Activated CD4-positive, alpha-beta T cell treated with anti-CD3 and anti-CD28 coated beads for 36 hours (primary cell): ENCODE data around the gene KIF24. TPM values are rescaled to one million over a fixed set of nuclear protein-coding genes. Genes with fewer than 3 reads are reported as not detected.
"Not testable (repeated sequence)": the region's sequence is repeated elsewhere in the genome, so short reads cannot be mapped to it uniquely, and the experiment has no call there.

Source experiments
- ATAC-seq: fragments of 200-7000 bp; cut with Tn5 transposase; one replicate; pipeline ENCODE4 v1.10.0; 2021; ENCODE audit warnings: mild to moderate bottlenecking, moderate library complexity
- CTCF ChIA-PET: fragments of 350-600 bp; sonication (Branson Sonifier 250); formaldehyde crosslinking; loops from one replicate; lab custom pipeline; 2021; ENCODE audit warnings: antibody characterized with exemption; lab: Charles Lee
- POLR2A ChIA-PET: fragments of 350-600 bp; sonication (Branson Sonifier 250); formaldehyde crosslinking; loops from one replicate; lab custom pipeline; 2021; ENCODE audit warnings: antibody characterized with exemption, inconsistent platforms; lab: Charles Lee
- DNase-seq: peaks from one replicate; pipeline ENCODE4 v3.0.0-alpha.2; 2020
- H3K27ac Mint-ChIP-seq: one replicate; pipeline ENCODE4 v1.8.0; 2021; ENCODE audit warnings: mixed read lengths
- H3K27me3 Mint-ChIP-seq: one replicate; pipeline ENCODE4 v1.8.0; 2021; ENCODE audit warnings: mixed read lengths
- H3K36me3 Mint-ChIP-seq: one replicate; pipeline ENCODE4 v1.8.0; 2021; ENCODE audit warnings: low read depth, mixed read lengths
- H3K4me1 Mint-ChIP-seq: one replicate; pipeline ENCODE4 v1.8.0; 2021; ENCODE audit warnings: mixed read lengths
- H3K4me3 Mint-ChIP-seq: one replicate; pipeline ENCODE4 v1.8.0; 2021; ENCODE audit warnings: mild to moderate bottlenecking, moderate library complexity, mixed read lengths
- H3K9me3 Mint-ChIP-seq: one replicate; pipeline ENCODE4 v1.8.0; 2021; ENCODE audit warnings: low read depth, mixed read lengths
- intact Hi-C, 2 experiments: fragments of 100-400 bp; cut with DNase I in 1 of 2; cut with micrococcal nuclease in 1 of 2; formaldehyde crosslinking; loops; one replicate each; pipeline versions ENCODE4 v1.14.2 to v1.15.1; 2022 to 2024; cut with DNase I, micrococcal nuclease
- total RNA-seq, 2 experiments: library from RNA; stranded (reverse); gene quantifications; one replicate each; pipeline ENCODE4 v1.2.3, GENCODE V29; 2021

KIF24 gene
- total RNA-seq, 2 experiments from 2014 or later: 5.9 to 7.7 TPM

- H3K4me3 Mint-ChIP-seq: no peak overlapping the region
- peaks cover 14% of the 10 kb centered on the region for H3K36me3 Mint-ChIP-seq
- no peaks in the 10 kb centered on the region for H3K27me3 Mint-ChIP-seq
- ATAC-seq: no peak
- H3K9me3 Mint-ChIP-seq: no peaks in the 10 kb centered on the region
- CTCF ChIA-PET: interaction anchor here (0.7 to 9.2 kb wide), 4 partner anchors 10 to 371 kb away, joined by 4 to 76 read pairs (median 6); no protein-coding TSS in a partner anchor
- H3K27ac Mint-ChIP-seq: no peak overlapping the region
- no peak for DNase-seq
- intact Hi-C loops: no loop called here
- POLR2A ChIA-PET: interaction anchor here (0.6 kb wide), 1 partner anchor 267 kb away, joined by 11 read pairs; no protein-coding TSS in a partner anchor
- peaks cover 14% of the 10 kb centered on the region for H3K4me1 Mint-ChIP-seq
Observed at GRCh38 chr9:34373749-34374148, 44.7 kb upstream of the KIF24 start.

- POLR2A ChIA-PET: interaction anchor here (0.6 kb wide), 1 partner anchor 270 kb away, joined by 3 read pairs; no protein-coding TSS in a partner anchor
- no peak for DNase-seq
- Mint-ChIP-seq H3K4me3 (no peak overlapping the region), H3K36me3 (peaks cover 16% of the 10 kb centered on the region), H3K27ac (no peak overlapping the region), H3K4me1 (peaks cover 14% of the 10 kb centered on the region), H3K27me3 (no peaks in the 10 kb centered on the region), H3K9me3 (no peaks in the 10 kb centered on the region)
- CTCF ChIA-PET: interaction anchor here (9.2 kb wide), 1 partner anchor 40 kb away, joined by 76 read pairs; no protein-coding TSS in a partner anchor
- ATAC-seq: no peak
- intact Hi-C loops: no loop called here
Observed at GRCh38 chr9:34372467-34373011, 43.5 kb upstream of the KIF24 start.

- Mint-ChIP-seq H3K4me3 (no peak overlapping the region), H3K4me1 (peaks cover 11% of the 10 kb centered on the region), H3K27me3 (no peaks in the 10 kb centered on the region), H3K36me3 (peaks cover 20% of the 10 kb centered on the region), H3K9me3 (no peaks in the 10 kb centered on the region), H3K27ac (no peak overlapping the region)
- ATAC-seq: no peak
- ChIA-PET POLR2A (no interaction called here), CTCF (no interaction called here)
- DNase-seq: no peak
- intact Hi-C loops: no loop called here
Observed at GRCh38 chr9:34371886-34372466, 42.9 kb upstream of the KIF24 start.

- ATAC-seq (peak; percentile 15), DNase-seq (peak; percentile 32)
- peaks cover 4% of the 10 kb centered on the region for H3K9me3 Mint-ChIP-seq
- H3K4me3 Mint-ChIP-seq: peak overlapping the region; percentile 22
- H3K36me3 Mint-ChIP-seq: peaks cover 23% of the 10 kb centered on the region
- H3K4me1 Mint-ChIP-seq: peaks cover 10% of the 10 kb centered on the region
- POLR2A ChIA-PET: no interaction called here
- H3K27me3 Mint-ChIP-seq: no peaks in the 10 kb centered on the region
- H3K27ac Mint-ChIP-seq: no peak overlapping the region
- CTCF ChIA-PET: no interaction called here
- intact Hi-C loops: no loop called here
Observed at GRCh38 chr9:34370970-34371880, 42.2 kb upstream of the KIF24 start.

- ChIA-PET POLR2A (no interaction called here), CTCF (no interaction called here)
- DNase-seq (no peak), ATAC-seq (peak; percentile 19)
- Mint-ChIP-seq H3K4me3 (no peak overlapping the region), H3K27me3 (no peaks in the 10 kb centered on the region), H3K27ac (no peak overlapping the region), H3K4me1 (peaks cover 3% of the 10 kb centered on the region), H3K9me3 (peaks cover 4% of the 10 kb centered on the region), H3K36me3 (peaks cover 23% of the 10 kb centered on the region)
- intact Hi-C loops: no loop called here
Observed at GRCh38 chr9:34370335-34370969, 41.4 kb upstream of the KIF24 start.

- ATAC-seq (no peak), DNase-seq (no peak)
- intact Hi-C loops: no loop called here
- Mint-ChIP-seq H3K9me3 (peaks cover 4% of the 10 kb centered on the region), H3K27me3 (no peaks in the 10 kb centered on the region), H3K4me3 (no peak overlapping the region), H3K36me3 (peaks cover 23% of the 10 kb centered on the region), H3K27ac (no peak overlapping the region), H3K4me1 (no peaks in the 10 kb centered on the region)
- CTCF ChIA-PET: interaction anchor here (1.1 kb wide), 1 partner anchor 233 kb away, joined by 3 read pairs; no protein-coding TSS in a partner anchor
- POLR2A ChIA-PET: no interaction called here
Observed at GRCh38 chr9:34369636-34370035, 40.6 kb upstream of the KIF24 start.

- H3K4me1 Mint-ChIP-seq, H3K27me3 Mint-ChIP-seq, H3K4me3 Mint-ChIP-seq, DNase-seq, ATAC-seq, POLR2A ChIA-PET, H3K27ac Mint-ChIP-seq, intact Hi-C loops, H3K9me3 Mint-ChIP-seq: not testable (repeated sequence)
- CTCF ChIA-PET: interaction anchor here (1.1 kb wide), 1 partner anchor 234 kb away, joined by 3 read pairs; no protein-coding TSS in a partner anchor
- peaks cover 23% of the 10 kb centered on the region for H3K36me3 Mint-ChIP-seq
Observed at GRCh38 chr9:34368796-34369195, 39.7 kb upstream of the KIF24 start.

GRCh38 chr9:34367751-34368410, 38.8 kb upstream of the KIF24 start:
- H3K27ac Mint-ChIP-seq, DNase-seq, H3K4me3 Mint-ChIP-seq, CTCF ChIA-PET, H3K9me3 Mint-ChIP-seq, ATAC-seq, H3K27me3 Mint-ChIP-seq, intact Hi-C loops: not testable (repeated sequence)
- Mint-ChIP-seq H3K36me3 (peaks cover 23% of the 10 kb centered on the region), H3K4me1 (peaks cover 12% of the 10 kb centered on the region)
- POLR2A ChIA-PET: interaction anchor here (0.6 kb wide), 1 partner anchor 26 kb away, joined by 3 read pairs; no protein-coding TSS in a partner anchor

- CTCF ChIA-PET: interaction anchor here (0.9 kb wide), 1 partner anchor 237 kb away, joined by 4 read pairs; no protein-coding TSS in a partner anchor
- Mint-ChIP-seq H3K4me1 (peaks cover 12% of the 10 kb centered on the region), H3K36me3 (peaks cover 15% of the 10 kb centered on the region), H3K9me3 (peaks cover 4% of the 10 kb centered on the region), H3K27me3 (no peaks in the 10 kb centered on the region), H3K4me3 (no peak overlapping the region), H3K27ac (no peak overlapping the region)
- POLR2A ChIA-PET: interaction anchor here (0.6 kb wide), 1 partner anchor 921 kb away, joined by 3 read pairs; no protein-coding TSS in a partner anchor
- intact Hi-C loops: no loop called here
- DNase-seq (no peak), ATAC-seq (no peak)
Observed at GRCh38 chr9:34366365-34366764, 37.3 kb upstream of the KIF24 start.

GRCh38 chr9:34365282-34365681, 36.2 kb upstream of the KIF24 start:
- intact Hi-C loops: no loop called here
- ATAC-seq: no peak

More at GRCh38 chr9:34365282-34365681, 36.2 kb upstream of the KIF24 start:
- peaks cover 9% of the 10 kb centered on the region for H3K36me3 Mint-ChIP-seq
- CTCF ChIA-PET: interaction anchor here (0.6 to 2.6 kb wide), 3 partner anchors 9 to 431 kb away, joined by 3 to 7 read pairs (median 3); no protein-coding TSS in a partner anchor
- POLR2A ChIA-PET: no interaction called here
- no peaks in the 10 kb centered on the region for H3K27me3 Mint-ChIP-seq
- peaks cover 4% of the 10 kb centered on the region for H3K9me3 Mint-ChIP-seq
- H3K4me3 Mint-ChIP-seq: no peak overlapping the region
- no peak for DNase-seq
- no peak overlapping the region for H3K27ac Mint-ChIP-seq
- H3K4me1 Mint-ChIP-seq: peaks cover 12% of the 10 kb centered on the region
